Keratinocyte (primary cell): ENCODE measurements around the gene WDFY2. TPM values are rescaled to one million over a fixed set of nuclear protein-coding genes. Genes with fewer than 3 reads are reported as not detected.

Source experiments
- DNase-seq: peaks from one replicate; pipeline ENCODE4 v3.0.0-alpha.2; 2011; ENCODE audit warnings: low read depth, missing footprints, low spot score
- FAIRE-seq: peaks from 2 replicates; lab custom pipeline; 2011; peaks lifted over from hg19 to GRCh38; lab: Jason Lieb, UNC
- H2AFZ ChIP-seq: 2 replicates; pipeline ENCODE4 v1.6.0; 2012; ENCODE audit warnings: low read length, control low read depth, inconsistent platforms; ENCODE audit not compliant: control insufficient read depth
- H3K27ac ChIP-seq: 2 replicates; pipeline ENCODE4 v1.5.1; 2011; ENCODE audit warnings: low read length; ENCODE audit not compliant: control insufficient read depth, insufficient read depth
- H3K27me3 ChIP-seq: 3 replicates; pipeline ENCODE4 v1.6.0; 2011; ENCODE audit warnings: low read length; ENCODE audit not compliant: control insufficient read depth, insufficient read depth; ENCODE audit errors: extremely low read depth
- H3K36me3 ChIP-seq, 2 experiments: 2 replicates in 1 of 2; 3 replicates in 1 of 2; pipeline ENCODE4 v1.5.1; 2011; ENCODE audit warnings: low read length in 2 of 2, mild to moderate bottlenecking in 1 of 2; ENCODE audit not compliant: control insufficient read depth in 2 of 2, insufficient read depth in 2 of 2; ENCODE audit errors: extremely low read depth in 1 of 2
- H3K4me1 ChIP-seq: 3 replicates; pipeline ENCODE4 v1.5.1; 2011; ENCODE audit warnings: low read length; ENCODE audit not compliant: control insufficient read depth, insufficient read depth; ENCODE audit errors: extremely low read depth
- H3K4me2 ChIP-seq: 3 replicates; pipeline ENCODE4 v1.6.0; 2011; ENCODE audit warnings: low read depth, low read length; ENCODE audit not compliant: control insufficient read depth, insufficient read depth; ENCODE audit errors: extremely low read depth
- H3K4me3 ChIP-seq, 3 experiments: fragments of 200-600 bp in 1 of 3; sonication (generic) in 1 of 3; 2 replicates in 2 of 3; 3 replicates in 1 of 3; pipeline ENCODE4 v1.5.1; 2011 to 2016; ENCODE audit warnings: low read length in 3 of 3, mild to moderate bottlenecking in 3 of 3, control low read depth in 2 of 3, inconsistent platforms in 1 of 3, low read depth in 1 of 3, mixed read lengths in 1 of 3, mixed run types in 1 of 3, moderate library complexity in 1 of 3; ENCODE audit not compliant: control insufficient read depth in 2 of 3, insufficient read depth in 2 of 3; ENCODE audit errors: extremely low read depth in 1 of 3
- H3K79me2 ChIP-seq: 2 replicates; pipeline ENCODE4 v1.6.0; 2012; ENCODE audit warnings: low read length; ENCODE audit not compliant: control insufficient read depth, insufficient read depth
- H3K9ac ChIP-seq: 3 replicates; pipeline ENCODE4 v1.6.0; 2011; ENCODE audit warnings: low read length; ENCODE audit not compliant: control insufficient read depth, insufficient read depth; ENCODE audit errors: extremely low read depth
- H3K9me1 ChIP-seq: 3 replicates; pipeline ENCODE4 v1.6.0; 2011; ENCODE audit warnings: low read length; ENCODE audit not compliant: control insufficient read depth, insufficient read depth; ENCODE audit errors: extremely low read depth
- H3K9me3 ChIP-seq: 2 replicates; pipeline ENCODE4 v1.5.1; 2012; ENCODE audit warnings: low read depth, low read length; ENCODE audit not compliant: control insufficient read depth
- H4K20me1 ChIP-seq: 3 replicates; pipeline ENCODE4 v1.6.0; 2011; ENCODE audit warnings: low read length; ENCODE audit not compliant: control insufficient read depth, insufficient read depth; ENCODE audit errors: extremely low read depth
- CTCF ChIP-seq, 3 experiments: IDR thresholded peaks in 1 of 3; conservative IDR thresholded peaks in 1 of 3; optimal IDR thresholded peaks in 1 of 3; 2 replicates in 2 of 3; 3 replicates in 1 of 3; pipeline versions ENCODE3 to v1.5.1; 2011; ENCODE audit warnings: low read length in 3 of 3, mild to moderate bottlenecking in 3 of 3, moderate library complexity in 2 of 3, control low read depth in 1 of 3, inconsistent platforms in 1 of 3; ENCODE audit not compliant: insufficient read depth in 2 of 3; ENCODE audit errors: extremely low read depth in 1 of 3
- EZH2 ChIP-seq: IDR thresholded peaks from one replicate; pipeline ENCODE4 v1.6.1; 2012; ENCODE audit warnings: inconsistent platforms, mild to moderate bottlenecking, low read length, moderate library complexity
- dilution Hi-C: fragments of 300-500 bp; cut with MboI; formaldehyde crosslinking; loops from one replicate; pipeline ENCODE4 v1.7.0; 2020; ENCODE audit warnings: low sequenced_read_pairs; ENCODE audit not compliant: extremely low pct_ligation_motif_present
- polyA plus RNA-seq, 5 experiments: library from polyadenylated mRNA; depleted of rRNA in 3 of 5; stranded (reverse) in 3 of 5; stranded (forward) in 1 of 5; unstranded in 1 of 5; fragments of >200 nt; gene quantifications; 1 replicate in 1 of 5; 2 replicates in 3 of 5; 3 replicates in 1 of 5; pipeline versions ENCODE4 v1.2.1 to v1.2.3, GENCODE V29; 2011 to 2012; ENCODE audit warnings: missing spikeins in 2 of 5, low read depth in 1 of 5, low replicate concordance in 1 of 5

WDFY2 gene
- polyA plus RNA-seq, 1 donor (not counting 4 experiments of a cell fraction or from before 2014, with no cell fraction given), result 18.6 TPM

GRCh38 chr13:51600703-51601102 is 16.4 kb downstream of the WDFY2 start:
- Histone ChIP-seq H3K9ac (no peak overlapping the region), H3K9me3 (no peaks in the 10 kb centered on the region), H3K27me3 (no peaks in the 10 kb centered on the region), H3K4me1 (peaks cover 28% of the 10 kb centered on the region), H3K9me1 (no peaks in the 10 kb centered on the region), H3K4me2 (no peak overlapping the region), H2AFZ (no peak overlapping the region), H3K27ac (no peak overlapping the region), H3K36me3 (peaks cover 1 to 13% of the 10 kb centered on the region in 2 experiments), H4K20me1 (peaks cover 2% of the 10 kb centered on the region), H3K4me3 (no peak overlapping the region), H3K79me2 (peaks cover 98% of the 10 kb centered on the region)
- dilution Hi-C loops, result no loop called here
- FAIRE-seq (peak; percentile 46), DNase-seq (no peak)
- TF ChIP-seq EZH2 (no peak), CTCF (optimal IDR thresholded peaks at IDR 0.05 in 1 of 3, IDR thresholded peaks at IDR 0.05 in 1 of 3, conservative IDR thresholded peaks at IDR 0.05 in 1 of 3; ENCODE audit: extremely low read depth in 1 of 3, insufficient read depth in 2 of 3, low read length in 3 of 3) (no peak)

GRCh38 chr13:51601601-51602565 is 17.6 kb downstream of the WDFY2 start:
- no peaks in the 10 kb centered on the region for H3K27me3 ChIP-seq
- H3K79me2 ChIP-seq, result peaks cover 97% of the 10 kb centered on the region
- FAIRE-seq (no peak), DNase-seq (no peak)
- H3K4me3 ChIP-seq, result no peak overlapping the region
- H3K36me3 ChIP-seq, result peaks cover 1 to 16% of the 10 kb centered on the region in 2 experiments
- H3K27ac ChIP-seq, result no peak overlapping the region
- no peak overlapping the region for H2AFZ ChIP-seq
- no peak overlapping the region for H3K4me2 ChIP-seq
- dilution Hi-C loops, result no loop called here
- TF ChIP-seq CTCF (optimal IDR thresholded peaks at IDR 0.05 in 1 of 3, IDR thresholded peaks at IDR 0.05 in 1 of 3, conservative IDR thresholded peaks at IDR 0.05 in 1 of 3; ENCODE audit: extremely low read depth in 1 of 3, insufficient read depth in 2 of 3, low read length in 3 of 3) (no peak), EZH2 (no peak)
- no peak overlapping the region for H3K9ac ChIP-seq
- no peaks in the 10 kb centered on the region for H3K9me3 ChIP-seq
- H4K20me1 ChIP-seq, result peaks cover 2% of the 10 kb centered on the region
- peaks cover 23% of the 10 kb centered on the region for H3K4me1 ChIP-seq
- H3K9me1 ChIP-seq, result no peaks in the 10 kb centered on the region
